Measurements from ENCODE around the gene RALGPS2. TPM values are rescaled to one million over a fixed set of nuclear protein-coding genes. Genes with fewer than 3 reads are reported as not detected.
"Not testable (repeated sequence)": the region's sequence is repeated elsewhere in the genome, so short reads cannot be mapped to it uniquely, and the experiment has no call there.

RALGPS2 gene
- total and polyA plus RNA-seq, 2 experiments from 2014 or later: 8.1 to 31.2 TPM

GRCh38 chr1:178752891-178753290 lies 27.8 kb downstream of the RALGPS2 start:
- Histone ChIP-seq H3K79me2 (replicated peaks; ENCODE audit: insufficient read depth) (peaks cover 44% of the 10 kb centered on the region), H3K4me1 (ENCODE audit: insufficient read depth) (no peaks in the 10 kb centered on the region), H2AFZ (no peak overlapping the region), H3K27me3 (ENCODE audit: insufficient read depth) (no peaks in the 10 kb centered on the region), H3F3A (replicated peaks; ENCODE audit: low read depth) (no peaks in the 10 kb centered on the region), H4K20me1 (replicated peaks; ENCODE audit: insufficient read depth) (peaks cover 13% of the 10 kb centered on the region; the same call in 1 of the 2 replicates), H3K4me3 (no peak overlapping the region), H3K4me2 (no peak overlapping the region), H3K36me3 (ENCODE audit: insufficient read depth) (no peaks in the 10 kb centered on the region), H3K9me2 (ENCODE audit: insufficient read depth) (no peaks in the 10 kb centered on the region), H3K27ac (ENCODE audit: low read depth) (no peak overlapping the region)
- H3K4me3 Mint-ChIP-seq: no peak overlapping the region
- TF ChIP-seq EZH2 (IDR thresholded peaks at IDR 0.05; ENCODE audit: low read depth, unreplicated experiment): no peak
- TF ChIP-seq ZNF114 (CRISPR knock-in tag; IDR thresholded peaks at IDR 0.05): no peak
- no peak for TF ChIP-seq NANOG (IDR thresholded peaks at IDR 0.05; ENCODE audit: borderline replicate concordance)
- TF ChIP-seq JUNB (IDR thresholded peaks at IDR 0.05; ENCODE audit: unreplicated experiment): no peak
- no peak for TF ChIP-seq POLR2AphosphoS5 (IDR thresholded peaks at IDR 0.05; ENCODE audit: low read depth)
- TF ChIP-seq ZNF462 (CRISPR knock-in tag; IDR thresholded peaks at IDR 0.05): no peak
- TF ChIP-seq EZH2phosphoT487 (IDR thresholded peaks at IDR 0.05; ENCODE audit: unreplicated experiment): no peak
- TF ChIP-seq STAT1 (IDR thresholded peaks at IDR 0.05; ENCODE audit: unreplicated experiment): no peak
- TF ChIP-seq REST (IDR thresholded peaks at IDR 0.05; ENCODE audit: unreplicated experiment): no peak
- no peak for TF ChIP-seq CREB1 (CRISPR knock-in tag; IDR thresholded peaks at IDR 0.05; ENCODE audit: low read depth)
- TF ChIP-seq ZNF331 (CRISPR knock-in tag; IDR thresholded peaks at IDR 0.05; ENCODE audit: low read depth): no peak
- TF ChIP-seq ETS1 (IDR thresholded peaks at IDR 0.05): no peak
- H3K27me3 Mint-ChIP-seq (ENCODE audit: insufficient read depth, low read depth, poor library complexity): peaks cover 6% of the 10 kb centered on the region
- H3K27ac Mint-ChIP-seq: no peak overlapping the region
- H3K4me1 Mint-ChIP-seq: no peaks in the 10 kb centered on the region
- H3K9me3 Mint-ChIP-seq: no peaks in the 10 kb centered on the region
- H3K36me3 Mint-ChIP-seq (ENCODE audit: low read depth): peaks cover 6% of the 10 kb centered on the region; the same call in 2 of the 3 replicates
- DNase-seq (ENCODE audit: low spot score) (no peak), ATAC-seq (no peak)

GRCh38 chr1:178754655-178755256 lies 29.7 kb downstream of the RALGPS2 start:
- H3K36me3 ChIP-seq (ENCODE audit: insufficient read depth); H3K4me3 Mint-ChIP-seq; H3K4me1 ChIP-seq (ENCODE audit: insufficient read depth); H3F3A ChIP-seq (replicated peaks; ENCODE audit: low read depth); H3K9me3 Mint-ChIP-seq; H2AFZ ChIP-seq; H3K9me2 ChIP-seq (ENCODE audit: insufficient read depth); H3K27me3 ChIP-seq (ENCODE audit: insufficient read depth); DNase-seq (ENCODE audit: low spot score); H3K27me3 Mint-ChIP-seq (ENCODE audit: insufficient read depth, low read depth, poor library complexity); H3K27ac ChIP-seq (ENCODE audit: low read depth); H3K4me3 ChIP-seq; ATAC-seq; H3K4me2 ChIP-seq; H3K27ac Mint-ChIP-seq; H3K36me3 Mint-ChIP-seq (ENCODE audit: low read depth); H3K4me1 Mint-ChIP-seq: not testable (repeated sequence)
- H4K20me1 ChIP-seq (replicated peaks; ENCODE audit: insufficient read depth): peaks cover 13% of the 10 kb centered on the region; the same call in 1 of the 2 replicates
- peaks cover 59% of the 10 kb centered on the region for H3K79me2 ChIP-seq (replicated peaks; ENCODE audit: insufficient read depth)

Measured in GM23338 (cell line).